Forelimb muscle (tissue), 1 donor: ENCODE results near the gene DTNA. TPM values are rescaled to one million over a fixed set of nuclear protein-coding genes. Genes with fewer than 3 reads are reported as not detected.
A peak's percentile ranks its signal among the peaks of the same experiment; 100 is the strongest.

Experiments used
- DNase-seq: peaks from one replicate; pipeline ENCODE4 v3.0.0-alpha.2; 2013; ENCODE audit warnings: low read depth
- polyA plus RNA-seq: library from polyadenylated mRNA; unstranded; fragments of 120-200 nt; gene quantifications from one replicate; pipeline ENCODE4 v1.2.1, GENCODE V29; 2013; ENCODE audit not compliant: insufficient read length

The DTNA gene
- polyA plus RNA-seq, 1 donor: 90.1 TPM

GRCh38 chr18:34771958-34772357, 61.9 kb downstream of the DTNA start:
- DNase-seq: no peak

GRCh38 chr18:34772887-34773286, 62.8 kb downstream of the DTNA start:
- no peak for DNase-seq

GRCh38 chr18:34773378-34773777, 63.3 kb downstream of the DTNA start:
- DNase-seq: no peak

- DNase-seq: no peak
These were observed 64.1 kb downstream of the DTNA start for GRCh38 chr18:34773961-34774766.

GRCh38 chr18:34775461-34775860, 65.4 kb downstream of the DTNA start:
- DNase-seq: no peak

- DNase-seq: no peak
These were observed 69.0 kb downstream of the DTNA start for GRCh38 chr18:34779112-34779511.

GRCh38 chr18:34780856-34781255, 70.8 kb downstream of the DTNA start:
- DNase-seq: no peak

- no peak for DNase-seq
These were observed 73.4 kb downstream of the DTNA start for GRCh38 chr18:34783501-34783900.

- DNase-seq: no peak
These were observed 76.2 kb downstream of the DTNA start for GRCh38 chr18:34786162-34786741.

- DNase-seq: peak; percentile 39
These were observed 77.9 kb downstream of the DTNA start for GRCh38 chr18:34787931-34788532.

- no peak for DNase-seq
These were observed 79.8 kb downstream of the DTNA start for GRCh38 chr18:34789768-34790344.

GRCh38 chr18:34794348-34794747, 84.2 kb downstream of the DTNA start:
- no peak for DNase-seq

- DNase-seq: no peak
These were observed 85.1 kb downstream of the DTNA start for GRCh38 chr18:34795070-34795732.

- no peak for DNase-seq
These were observed 86.0 kb downstream of the DTNA start for GRCh38 chr18:34796035-34796657.

GRCh38 chr18:34799291-34799690, 89.2 kb downstream of the DTNA start:
- no peak for DNase-seq

- DNase-seq: no peak
These were observed 90.3 kb downstream of the DTNA start for GRCh38 chr18:34800381-34800780.

- no peak for DNase-seq
These were observed 91.7 kb downstream of the DTNA start for GRCh38 chr18:34801774-34802173.

- DNase-seq: no peak
These were observed 92.9 kb downstream of the DTNA start for GRCh38 chr18:34802959-34803358.

- no peak for DNase-seq
These were observed 93.8 kb downstream of the DTNA start for GRCh38 chr18:34803877-34804400.

- no peak for DNase-seq
These were observed 95.2 kb downstream of the DTNA start for GRCh38 chr18:34805103-34805877.
